NOMO-1 (cell line): ENCODE measurements around the gene BCL11B.

Experiments used
- DNase-seq, 2 experiments: peaks; one replicate each; lab custom pipeline; 2025; ENCODE audit not compliant: unreplicated experiment in 2 of 2; lab: John Stamatoyannopoulos, UW

The BCL11B gene

GRCh38 chr14:99185436-99186068 is 86.4 kb downstream of the BCL11B start:
- DNase-seq, result no peak

GRCh38 chr14:99183716-99184115 is 88.3 kb downstream of the BCL11B start:
- no peak for DNase-seq

GRCh38 chr14:99183311-99183710 is 88.7 kb downstream of the BCL11B start:
- DNase-seq, result no peak

GRCh38 chr14:99182548-99183250 is 89.3 kb downstream of the BCL11B start:
- no peak for DNase-seq

- no peak for DNase-seq
Observed at GRCh38 chr14:99181804-99182520, 90.0 kb downstream of the BCL11B start.

- DNase-seq, result no peak
Observed at GRCh38 chr14:99181241-99181640, 90.8 kb downstream of the BCL11B start.

GRCh38 chr14:99179946-99180345 is 92.1 kb downstream of the BCL11B start:
- no peak for DNase-seq

GRCh38 chr14:99179506-99179905 is 92.5 kb downstream of the BCL11B start:
- no peak for DNase-seq

GRCh38 chr14:99177886-99178835 is 93.8 kb downstream of the BCL11B start:
- DNase-seq, result no peak

GRCh38 chr14:99177046-99177655 is 94.8 kb downstream of the BCL11B start:
- no peak for DNase-seq

GRCh38 chr14:99176156-99176945 is 95.6 kb downstream of the BCL11B start:
- DNase-seq, result no peak

GRCh38 chr14:99175331-99176155 is 96.5 kb downstream of the BCL11B start:
- DNase-seq, result no peak

GRCh38 chr14:99174770-99175319 is 97.2 kb downstream of the BCL11B start:
- no peak for DNase-seq

- no peak for DNase-seq
Observed at GRCh38 chr14:99174081-99174769, 97.8 kb downstream of the BCL11B start.

GRCh38 chr14:99173506-99173905 is 98.5 kb downstream of the BCL11B start:
- no peak for DNase-seq

GRCh38 chr14:99173086-99173485 is 98.9 kb downstream of the BCL11B start:
- no peak for DNase-seq

GRCh38 chr14:99171396-99171795 is 100.6 kb downstream of the BCL11B start:
- DNase-seq, result no peak
